Stimulated activated naive CD8-positive, alpha-beta T cell treated with anti-CD3 and anti-CD28 coated beads, Interleukin-15, amount 100 ng/mL, for 72 hours (primary cell): ENCODE measurements around the gene MEPE.

Experiments used
- ATAC-seq: fragments of 150-1000 bp; cut with Tn5 transposase; 2 replicates; pipeline ENCODE4 v1.10.0; 2021; ENCODE audit warnings: mild to moderate bottlenecking, moderate library complexity
- DNase-seq, 2 donors: peaks; one replicate each; pipeline ENCODE4 v3.0.0; 2021 to 2022
- H3K27ac Mint-ChIP-seq, 2 donors: one replicate each; pipeline ENCODE4 v1.8.0; 2022; ENCODE audit warnings: mild to moderate bottlenecking in 2 of 2, mixed read lengths in 2 of 2, moderate library complexity in 2 of 2
- H3K27me3 Mint-ChIP-seq: one replicate; pipeline ENCODE4 v1.8.0; 2022; ENCODE audit warnings: mixed read lengths
- H3K4me1 Mint-ChIP-seq: one replicate; pipeline ENCODE4 v1.8.0; 2022; ENCODE audit warnings: mild to moderate bottlenecking, mixed read lengths
- H3K4me3 Mint-ChIP-seq, 2 donors: one replicate each; pipeline ENCODE4 v1.8.0; 2022; ENCODE audit warnings: mild to moderate bottlenecking in 2 of 2, mixed read lengths in 2 of 2, moderate library complexity in 1 of 2
- H3K9me3 Mint-ChIP-seq, 2 donors: one replicate each; pipeline ENCODE4 v1.8.0; 2022; ENCODE audit warnings: mixed read lengths in 2 of 2

The MEPE gene

GRCh38 chr4:87895964-87896621, 63.3 kb downstream of the MEPE start:
- Mint-ChIP-seq H3K4me1 (peaks cover 17% of the 10 kb centered on the region), H3K27me3 (peaks cover 26% of the 10 kb centered on the region), H3K9me3 (peaks cover 7 to 10% of the 10 kb centered on the region in 2 donors), H3K27ac (no peak overlapping the region), H3K4me3 (no peak overlapping the region)
- DNase-seq = peak; percentile 10 to 16
- peak; percentile 91 for ATAC-seq
